HepG2 (cell line): ENCODE measurements around the gene TMEM217. TPM values are rescaled to one million over a fixed set of nuclear protein-coding genes. Genes with fewer than 3 reads are reported as not detected.

Source experiments
- ATAC-seq: fragments of 200-7000 bp; cut with Tn5 transposase; 3 replicates; pipeline ENCODE4 v1.9.1; 2020; ENCODE audit warnings: mild to moderate bottlenecking, moderate library complexity
- BruUV-seq: library from RNA; stranded (reverse); fragments of 400-500 nt; replicated peaks from 2 replicates; lab custom pipeline; 2021; lab: Mats Ljungman, UMichigan
- CTCF ChIA-PET: fragments of 300-600 bp; formaldehyde crosslinking; extraction: SDS; loops from one replicate; lab custom pipeline; 2021; ENCODE audit warnings: low total read pairs, inconsistent platforms, low intra/inter-chr PET ratio; lab: Yijun Ruan, JAX
- POLR2A ChIA-PET: fragments of 350-600 bp; sonication (Branson Sonifier 250); formaldehyde crosslinking; loops from one replicate; lab custom pipeline; 2020; ENCODE audit warnings: antibody characterized with exemption, inconsistent platforms; lab: Yijun Ruan, JAX
- DNase-seq: peaks from one replicate; pipeline ENCODE4 v3.0.0-alpha.2; 2015; ENCODE audit warnings: low spot score
- FAIRE-seq: peaks from 3 replicates; lab custom pipeline; 2011; peaks lifted over from hg19 to GRCh38; lab: Jason Lieb, UNC
- H2AFZ ChIP-seq: one replicate; pipeline ENCODE4 v1.6.1; 2011; ENCODE audit warnings: low read length, inconsistent platforms
- H3K27ac ChIP-seq: fragments of 300-600 bp; 3 replicates; pipeline ENCODE4 v1.8.0; 2011; ENCODE audit warnings: mixed run types, mild to moderate bottlenecking, mixed read lengths, low read length, inconsistent platforms; ENCODE audit not compliant: insufficient read depth; ENCODE audit errors: extremely low read length
- H3K27me3 ChIP-seq, 2 experiments: fragments of 200-600 bp in 1 of 2; 2 replicates in 1 of 2; 3 replicates in 1 of 2; pipeline versions ENCODE4 v1.6.0 to v1.8.0; 2011; ENCODE audit warnings: low read length in 2 of 2, mild to moderate bottlenecking in 2 of 2, moderate library complexity in 2 of 2, inconsistent platforms in 1 of 2; ENCODE audit not compliant: insufficient read depth in 2 of 2, control insufficient read depth in 1 of 2
- H3K36me3 ChIP-seq, 2 experiments: fragments of 200-600 bp in 1 of 2; replicated peaks in 1 of 2; 2 replicates in 1 of 2; 3 replicates in 1 of 2; pipeline versions ENCODE4 v1.5.1 to v1.8.0; 2011; ENCODE audit warnings: low read length in 2 of 2, inconsistent platforms in 1 of 2; ENCODE audit not compliant: insufficient read depth in 2 of 2, control insufficient read depth in 1 of 2
- H3K4me1 ChIP-seq: 2 replicates; pipeline ENCODE4 v1.5.1; 2012; ENCODE audit warnings: low read length, inconsistent platforms; ENCODE audit not compliant: insufficient read depth
- H3K4me2 ChIP-seq: 2 replicates; pipeline ENCODE4 v1.6.0; 2011; ENCODE audit warnings: low read depth, low read length, inconsistent platforms
- H3K4me3 ChIP-seq, 3 experiments: fragments of 200-600 bp in 1 of 3; sonication (generic), shearing (Covaris generic) in 1 of 3; replicated peaks in 1 of 3; 2 replicates each; pipeline ENCODE4 v1.5.1; 2011 to 2016; ENCODE audit warnings: low read length in 3 of 3, inconsistent platforms in 2 of 3, low read depth in 2 of 3, mild to moderate bottlenecking in 2 of 3, control low read depth in 1 of 3, mixed read lengths in 1 of 3; ENCODE audit not compliant: insufficient read depth in 1 of 3
- H3K79me2 ChIP-seq: one replicate; pipeline ENCODE4 v1.6.1; 2011; ENCODE audit warnings: low read length, inconsistent platforms; ENCODE audit not compliant: insufficient read depth
- H3K9ac ChIP-seq: 2 replicates; pipeline ENCODE4 v1.6.0; 2011; ENCODE audit warnings: mild to moderate bottlenecking, low read depth, low read length, inconsistent platforms; ENCODE audit not compliant: insufficient read depth
- H3K9me3 ChIP-seq: 2 replicates; pipeline ENCODE4 v1.5.1; 2012; ENCODE audit warnings: mild to moderate bottlenecking, low read length
- H4K20me1 ChIP-seq: 2 replicates; pipeline ENCODE4 v1.6.0; 2011; ENCODE audit warnings: inconsistent platforms, mild to moderate bottlenecking, low read length, moderate library complexity; ENCODE audit not compliant: insufficient read depth
- EP300 ChIP-seq, 3 experiments: sonication (generic) in 1 of 3; formaldehyde crosslinking in 1 of 3; IDR thresholded peaks; 2 replicates each; pipeline versions ENCODE4 v1.5.1 to v1.6.1; 2011 to 2020; ENCODE audit warnings: low read depth in 2 of 3, low read length in 2 of 3, borderline replicate concordance in 1 of 3, improper control_type of control experiment in 1 of 3, mild to moderate bottlenecking in 1 of 3, missing genetic modification reagents in 1 of 3, moderate library complexity in 1 of 3
- FOXP1 ChIP-seq, 2 experiments: fragments of 450-650 bp in 1 of 2; IDR thresholded peaks; 2 replicates each; pipeline ENCODE4 v1.6.1; 2017 to 2018; ENCODE audit warnings: antibody characterized with exemption in 1 of 2
- HOXA3 ChIP-seq: sonication (generic); formaldehyde crosslinking; IDR thresholded peaks from 2 replicates; pipeline ENCODE4 v1.5.0; 2020; ENCODE audit warnings: missing genetic modification reagents
- KIAA2018 ChIP-seq: sonication (generic); formaldehyde crosslinking; IDR thresholded peaks from 2 replicates; pipeline ENCODE4 v1.5.0; 2020; ENCODE audit warnings: mild to moderate bottlenecking, missing genetic modification reagents, borderline replicate concordance
- MAFF ChIP-seq: IDR thresholded peaks from 2 replicates; pipeline ENCODE4 v1.6.1; 2011; ENCODE audit warnings: low read depth, low read length, improper control_type of control experiment
- MAFK ChIP-seq, 2 experiments: IDR thresholded peaks in 1 of 2; conservative IDR thresholded peaks in 1 of 2; 2 replicates each; pipeline ENCODE4 v1.6.1; 2011; ENCODE audit warnings: improper control_type of control experiment in 2 of 2, low read length in 2 of 2
- SNRNP70 ChIP-seq: fragments of 200-400 bp; formaldehyde crosslinking; IDR thresholded peaks from 2 replicates; pipeline ENCODE4 v1.6.1; 2017; ENCODE audit warnings: mild to moderate bottlenecking, low read depth, low read length, moderate library complexity
- YEATS2 ChIP-seq: sonication (generic); formaldehyde crosslinking; IDR thresholded peaks from 2 replicates; pipeline ENCODE4 v1.4.0; 2020; ENCODE audit warnings: missing genetic modification reagents, borderline replicate concordance
- ZNF230 ChIP-seq: sonication (generic); formaldehyde crosslinking; IDR thresholded peaks from 2 replicates; pipeline ENCODE4 v1.4.0; 2020; ENCODE audit warnings: mild to moderate bottlenecking, missing genetic modification reagents
- in situ Hi-C: cut with HindIII; loops from 2 replicates; pipeline ENCODE4 v1.10.0; 2017; ENCODE audit warnings: low pct_unique_long_range_greater_than_20kb; ENCODE audit not compliant: extremely low pct_ligation_motif_present
- intact Hi-C: fragments of 100-400 bp; cut with micrococcal nuclease; formaldehyde crosslinking; loops from one replicate; pipeline ENCODE4 v1.10.0; 2022; ENCODE audit not compliant: unreplicated experiment
- polyA plus RNA-seq, 8 experiments: library from polyadenylated mRNA; depleted of rRNA in 3 of 8; stranded (reverse) in 7 of 8; unstranded in 1 of 8; fragments of >200 nt; fragmentation: Illumina TruSeq in 4 of 8; extraction: Trizol in 4 of 8; gene quantifications; 2 replicates each; pipeline versions ENCODE4 v1.2.1 to v1.2.3, GENCODE V29; 2011 to 2016; ENCODE audit warnings: low read depth in 4 of 8, missing spikeins in 1 of 8, mixed read lengths in 1 of 8; ENCODE audit not compliant: insufficient read depth in 1 of 8
- total RNA-seq, 5 experiments: library from RNA; depleted of rRNA; stranded (reverse); fragments of >200 nt; fragmentation: Illumina TruSeq; extraction: Trizol; gene quantifications; 2 replicates each; pipeline ENCODE4 v1.2.3, GENCODE V29; 2016; ENCODE audit warnings: low read depth in 1 of 5

TMEM217 gene
- total and polyA plus RNA-seq, 2 of the 13 experiments (the other 11 are each of a cell fraction or from before 2014, with no cell fraction given): 2.3 to 3.4 TPM

DNA sequence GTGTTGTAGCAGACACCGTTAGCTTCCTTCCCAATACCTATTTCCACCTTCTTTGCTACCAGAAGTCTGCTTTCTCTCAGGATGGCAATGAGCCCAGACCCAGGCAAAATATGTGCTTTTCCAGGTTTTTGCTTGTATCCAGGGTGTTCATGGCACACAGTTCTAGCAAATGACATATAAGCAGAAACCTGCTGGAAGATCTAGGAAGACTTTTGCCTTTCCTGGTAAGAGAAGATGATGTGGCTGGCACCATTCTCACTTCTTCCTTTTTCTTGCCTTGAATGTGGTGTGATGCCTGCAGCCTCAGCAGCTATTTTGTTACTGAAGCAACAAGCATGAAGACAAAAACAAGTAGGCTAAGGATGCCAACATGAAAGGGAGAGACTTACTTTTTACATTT, 19.6 kb downstream of the TMEM217 start (continued):
- TF ChIP-seq FOXP1 (IDR thresholded peaks at IDR 0.05) (no peak), FOXP1 (CRISPR knock-in tag; IDR thresholded peaks at IDR 0.05) (no peak), SNRNP70 (no peak), KIAA2018 (CRISPR knock-in tag) (no peak), HOXA3 (CRISPR knock-in tag) (no peak)

- intact Hi-C loops (no loop called here), in situ Hi-C loops (no loop called here)
- H3K27me3 ChIP-seq: no peaks in the 10 kb centered on the region
- FAIRE-seq (no peak), DNase-seq (no peak), ATAC-seq (no peak)
- no peaks in the 10 kb centered on the region for H3K79me2 ChIP-seq
- no peaks in the 10 kb centered on the region for H3K36me3 ChIP-seq
- POLR2A ChIA-PET: interaction anchor here (1.3 kb wide), 1 partner anchor 15 kb away, joined by 3 read pairs; no protein-coding TSS in a partner anchor
- H3K27ac ChIP-seq: no peak overlapping the region
- no peaks in the 10 kb centered on the region for H3K9me3 ChIP-seq
- H3K4me2 ChIP-seq: no peak overlapping the region
- H2AFZ ChIP-seq: no peak overlapping the region
- no peak for TF ChIP-seq ZNF230 (CRISPR knock-in tag)
- TF ChIP-seq EP300 (IDR thresholded peaks at IDR 0.05; ENCODE audit: low read depth in 2 of 2, low read length in 2 of 2): no peak
- TF ChIP-seq EP300 (CRISPR knock-in tag; IDR thresholded peaks at IDR 0.05; ENCODE audit: borderline replicate concordance): no peak
- TF ChIP-seq MAFF: peak; percentile 90
- no peak for TF ChIP-seq YEATS2 (CRISPR knock-in tag)
- peak; percentile 91 to 96 for TF ChIP-seq MAFK (conservative IDR thresholded peaks at IDR 0.05 in 1 of 2, IDR thresholded peaks at IDR 0.05 in 1 of 2; ENCODE audit: low read length in 2 of 2)
- no peaks in the 10 kb centered on the region for H4K20me1 ChIP-seq
- no peak overlapping the region for H3K9ac ChIP-seq
- H3K4me1 ChIP-seq: peaks cover 23% of the 10 kb centered on the region
- BruUV-seq: no TSS peak
- CTCF ChIA-PET: no interaction called here
- no peak overlapping the region for H3K4me3 ChIP-seq
These were observed 20.2 kb downstream of the TMEM217 start for GRCh38 chr6:37237789-37238188.
